GM12878 (cell line): ENCODE results near the gene CNIH2. TPM values are rescaled to one million over a fixed set of nuclear protein-coding genes. Genes with fewer than 3 reads are reported as not detected.

ENCODE experiments used
- BACH1 ChIP-seq: fragments of 450-650 bp; IDR thresholded peaks from 2 replicates; pipeline ENCODE4 v1.6.1; 2017; ENCODE audit warnings: mild to moderate bottlenecking, borderline replicate concordance
- BCL11A ChIP-seq: IDR thresholded peaks from 2 replicates; pipeline ENCODE4 v1.6.1; 2011; ENCODE audit warnings: low read depth, low read length
- BHLHE40 ChIP-seq, 2 experiments: fragments of 450-650 bp in 1 of 2; IDR thresholded peaks; 2 replicates each; pipeline ENCODE4 v1.6.1; 2011 to 2017; ENCODE audit warnings: low read depth in 2 of 2, borderline replicate concordance in 1 of 2, improper control_type of control experiment in 1 of 2, low read length in 1 of 2, mild to moderate bottlenecking in 1 of 2
- CBFB ChIP-seq: IDR thresholded peaks from 2 replicates; pipeline ENCODE4 v1.6.1; 2016; ENCODE audit warnings: antibody characterized with exemption, low read depth
- CBX3 ChIP-seq: fragments of 200-600 bp; sonication (generic); IDR thresholded peaks from 2 replicates; pipeline ENCODE4 v1.6.1; 2016; ENCODE audit warnings: low read depth, borderline replicate concordance
- CHD2 ChIP-seq: IDR thresholded peaks from 2 replicates; pipeline ENCODE4 v1.6.1; 2011; ENCODE audit warnings: low read depth, low read length, improper control_type of control experiment, borderline replicate concordance
- CHD4 ChIP-seq: fragments of 200-600 bp; sonication (generic); IDR thresholded peaks from 2 replicates; pipeline ENCODE4 v1.6.1; 2016; ENCODE audit warnings: mild to moderate bottlenecking
- CREB1 ChIP-seq: IDR thresholded peaks from 2 replicates; pipeline ENCODE4 v1.6.1; 2012; ENCODE audit warnings: low read depth, mild to moderate bottlenecking, inconsistent platforms
- EED ChIP-seq: sonication (generic); IDR thresholded peaks from 2 replicates; pipeline ENCODE4 v1.6.1; 2016; ENCODE audit warnings: antibody characterized with exemption, low read depth
- EZH2 ChIP-seq: IDR thresholded peaks from 2 replicates; pipeline ENCODE4 v1.6.1; 2012; ENCODE audit warnings: low read depth, mild to moderate bottlenecking, control low read depth, inconsistent platforms, low read length, borderline replicate concordance; ENCODE audit not compliant: control insufficient read depth
- MEF2A ChIP-seq: IDR thresholded peaks from 2 replicates; pipeline ENCODE4 v1.6.1; 2011; ENCODE audit warnings: low read depth, mild to moderate bottlenecking, low read length, moderate library complexity; ENCODE audit not compliant: insufficient read depth
- MEF2B ChIP-seq: fragments of 450-650 bp; IDR thresholded peaks from 2 replicates; pipeline ENCODE4 v1.6.1; 2018; ENCODE audit warnings: mild to moderate bottlenecking, moderate library complexity; ENCODE audit not compliant: partially characterized antibody, poor library complexity, severe bottlenecking
- MTA2 ChIP-seq: fragments of 450-650 bp; IDR thresholded peaks from 2 replicates; pipeline ENCODE4 v1.6.1; 2016; ENCODE audit warnings: low read depth, mild to moderate bottlenecking, moderate library complexity
- MYC ChIP-seq: IDR thresholded peaks from 2 replicates; pipeline ENCODE4 v1.6.1; 2011; ENCODE audit warnings: mild to moderate bottlenecking, low read length, moderate library complexity, inconsistent platforms; ENCODE audit not compliant: insufficient read depth, insufficient replicate concordance, insufficient read length, severe bottlenecking
- NBN ChIP-seq: fragments of 450-650 bp; IDR thresholded peaks from 2 replicates; pipeline ENCODE4 v1.6.1; 2016
- RBBP5 ChIP-seq: fragments of 200-600 bp; sonication (generic); conservative IDR thresholded peaks from 2 replicates; pipeline ENCODE4 v1.6.1; 2016
- RCOR1 ChIP-seq: conservative IDR thresholded peaks from 2 replicates; pipeline ENCODE4 v1.6.1; 2012; ENCODE audit warnings: low read depth, low read length, improper control_type of control experiment
- SKIL ChIP-seq: fragments of 450-650 bp; IDR thresholded peaks from 2 replicates; pipeline ENCODE4 v1.6.1; 2017; ENCODE audit warnings: mild to moderate bottlenecking, low read depth, inconsistent platforms; ENCODE audit not compliant: poor library complexity, severe bottlenecking
- SP1 ChIP-seq: IDR thresholded peaks from one replicate; pipeline ENCODE4 v1.6.1; 2011; ENCODE audit warnings: low read depth, low read length
- STAT3 ChIP-seq: IDR thresholded peaks from 2 replicates; pipeline ENCODE4 v1.6.1; 2011; ENCODE audit warnings: low read depth, low read length, improper control_type of control experiment
- TBL1XR1 ChIP-seq: IDR thresholded peaks from 2 replicates; pipeline ENCODE4 v1.6.1; 2012; ENCODE audit warnings: low read depth, low read length, improper control_type of control experiment
- TCF12 ChIP-seq: IDR thresholded peaks from 2 replicates; pipeline ENCODE4 v1.6.1; 2011; ENCODE audit warnings: low read depth, mild to moderate bottlenecking, low read length
- polyA plus RNA-seq, 11 experiments: library from polyadenylated mRNA; depleted of rRNA in 4 of 11; unstranded in 6 of 11; stranded (reverse) in 5 of 11; fragments of >200 nt; fragmentation: Nextera tagmentation in 4 of 11; fragmentation: Illumina TruSeq in 1 of 11; extraction: Ambion mirVana in 4 of 11; extraction: Trizol in 1 of 11; gene quantifications; 1 replicate in 1 of 11; 2 replicates in 10 of 11; pipeline versions ENCODE4 v1.2.1 to v1.2.3, GENCODE V29; 2011 to 2016; ENCODE audit warnings: inconsistent platforms in 2 of 11, missing spikeins in 2 of 11, low read depth in 1 of 11
- total RNA-seq, 4 experiments: library from RNA; depleted of rRNA in 3 of 4; stranded (reverse); fragments of >200 nt in 3 of 4; fragmentation: Illumina TruSeq in 1 of 4; extraction: Trizol in 1 of 4; gene quantifications; 2 replicates each; pipeline versions ENCODE4 v1.2.1 to v1.2.3, GENCODE V29; 2013 to 2021
- TF ChIP-seq, protein P1 (sequence below): IDR thresholded peaks from 2 replicates; pipeline ENCODE4 v1.6.1; 2012; ENCODE audit warnings: mild to moderate bottlenecking, low read depth, low read length
- TF ChIP-seq, protein P2 (sequence below): IDR thresholded peaks from 2 replicates; pipeline ENCODE4 v1.6.1; 2011; ENCODE audit warnings: low read depth, low read length, improper control_type of control experiment, borderline replicate concordance

The CNIH2 gene
- total and polyA plus RNA-seq, 10 of the 15 experiments (the other 5 are each of a cell fraction or from before 2014, with no cell fraction given) = 0.07 to 1.3 (median 0.68) TPM; not detected in 2

DNA sequence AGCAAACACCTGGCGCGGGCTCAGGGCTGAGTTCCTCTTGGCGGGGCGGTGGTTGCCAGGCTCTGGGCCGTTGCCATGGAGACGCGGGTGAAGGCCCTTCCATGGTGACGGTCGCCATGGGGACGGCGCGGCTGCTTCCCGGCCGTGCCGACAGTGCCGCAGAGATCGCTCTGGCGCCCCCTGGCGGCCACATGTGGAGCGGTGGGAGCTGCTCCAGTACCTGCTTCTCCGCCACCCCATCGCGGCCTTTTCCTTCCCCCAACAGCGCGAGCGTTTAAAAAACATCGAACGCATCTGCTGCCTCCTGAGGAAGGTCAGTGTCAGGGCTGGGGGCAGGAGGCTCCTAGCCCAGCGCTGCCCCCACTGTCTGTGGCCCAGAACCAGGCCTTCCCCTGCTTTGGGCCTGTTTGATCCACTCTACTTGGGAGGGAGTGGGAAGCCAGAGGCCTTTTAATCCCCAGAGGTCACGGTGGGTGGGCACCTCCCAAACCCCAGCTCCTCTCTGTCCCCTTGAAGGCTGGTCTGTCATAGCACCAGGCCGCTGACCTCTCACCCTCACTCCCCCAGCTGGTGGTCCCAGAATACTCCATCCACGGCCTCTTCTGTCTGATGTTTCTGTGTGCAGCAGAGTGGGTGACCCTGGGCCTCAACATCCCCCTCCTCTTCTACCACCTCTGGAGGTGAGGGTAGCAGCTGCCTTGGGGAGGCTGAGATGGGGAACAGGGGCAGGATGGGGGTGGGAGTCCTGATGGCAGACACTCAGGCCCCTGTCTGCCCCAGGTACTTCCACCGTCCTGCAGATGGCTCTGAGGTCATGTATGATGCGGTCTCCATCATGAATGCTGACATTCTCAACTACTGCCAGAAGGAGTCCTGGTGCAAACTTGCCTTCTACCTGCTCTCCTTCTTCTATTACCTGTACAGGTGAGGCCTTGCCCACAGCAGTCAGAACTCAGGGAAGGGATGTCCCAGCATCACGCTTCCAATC, 4.8 kb downstream of the CNIH2 start (continued):
- TF ChIP-seq, protein P1, sequence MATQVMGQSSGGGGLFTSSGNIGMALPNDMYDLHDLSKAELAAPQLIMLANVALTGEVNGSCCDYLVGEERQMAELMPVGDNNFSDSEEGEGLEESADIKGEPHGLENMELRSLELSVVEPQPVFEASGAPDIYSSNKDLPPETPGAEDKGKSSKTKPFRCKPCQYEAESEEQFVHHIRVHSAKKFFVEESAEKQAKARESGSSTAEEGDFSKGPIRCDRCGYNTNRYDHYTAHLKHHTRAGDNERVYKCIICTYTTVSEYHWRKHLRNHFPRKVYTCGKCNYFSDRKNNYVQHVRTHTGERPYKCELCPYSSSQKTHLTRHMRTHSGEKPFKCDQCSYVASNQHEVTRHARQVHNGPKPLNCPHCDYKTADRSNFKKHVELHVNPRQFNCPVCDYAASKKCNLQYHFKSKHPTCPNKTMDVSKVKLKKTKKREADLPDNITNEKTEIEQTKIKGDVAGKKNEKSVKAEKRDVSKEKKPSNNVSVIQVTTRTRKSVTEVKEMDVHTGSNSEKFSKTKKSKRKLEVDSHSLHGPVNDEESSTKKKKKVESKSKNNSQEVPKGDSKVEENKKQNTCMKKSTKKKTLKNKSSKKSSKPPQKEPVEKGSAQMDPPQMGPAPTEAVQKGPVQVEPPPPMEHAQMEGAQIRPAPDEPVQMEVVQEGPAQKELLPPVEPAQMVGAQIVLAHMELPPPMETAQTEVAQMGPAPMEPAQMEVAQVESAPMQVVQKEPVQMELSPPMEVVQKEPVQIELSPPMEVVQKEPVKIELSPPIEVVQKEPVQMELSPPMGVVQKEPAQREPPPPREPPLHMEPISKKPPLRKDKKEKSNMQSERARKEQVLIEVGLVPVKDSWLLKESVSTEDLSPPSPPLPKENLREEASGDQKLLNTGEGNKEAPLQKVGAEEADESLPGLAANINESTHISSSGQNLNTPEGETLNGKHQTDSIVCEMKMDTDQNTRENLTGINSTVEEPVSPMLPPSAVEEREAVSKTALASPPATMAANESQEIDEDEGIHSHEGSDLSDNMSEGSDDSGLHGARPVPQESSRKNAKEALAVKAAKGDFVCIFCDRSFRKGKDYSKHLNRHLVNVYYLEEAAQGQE = no peak
- no peak for TF ChIP-seq MTA2
- peak; percentile 43; the same call in 1 of the 2 replicates for TF ChIP-seq MEF2A
- no peak for TF ChIP-seq BCL11A
- TF ChIP-seq RCOR1 = peak; percentile 76; the same call in 1 of the 2 replicates
- no peak for TF ChIP-seq MYC
- TF ChIP-seq EZH2 = no peak
- TF ChIP-seq BACH1 = peak; percentile 81
- TF ChIP-seq NBN = 0 out of 2 replicates have a peak, but pooled peaks have one; percentile 30
- TF ChIP-seq RBBP5 = no peak
- no peak for TF ChIP-seq CBFB
- peak; percentile 42 for TF ChIP-seq SP1
- TF ChIP-seq TCF12 = 0 out of 2 replicates have a peak, but pooled peaks have one; percentile 57
- peak; percentile 95 for TF ChIP-seq MEF2B
- TF ChIP-seq BHLHE40 (IDR thresholded peaks at IDR 0.05; ENCODE audit: borderline replicate concordance in 1 of 2, low read depth in 2 of 2, low read length in 1 of 2) = peak; percentile 70 to 84; a peak in 3 of 4 replicates
- no peak for TF ChIP-seq CBX3
- no peak for TF ChIP-seq STAT3
- no peak for TF ChIP-seq SKIL
- TF ChIP-seq TBL1XR1 = no peak
- TF ChIP-seq, protein P2, sequence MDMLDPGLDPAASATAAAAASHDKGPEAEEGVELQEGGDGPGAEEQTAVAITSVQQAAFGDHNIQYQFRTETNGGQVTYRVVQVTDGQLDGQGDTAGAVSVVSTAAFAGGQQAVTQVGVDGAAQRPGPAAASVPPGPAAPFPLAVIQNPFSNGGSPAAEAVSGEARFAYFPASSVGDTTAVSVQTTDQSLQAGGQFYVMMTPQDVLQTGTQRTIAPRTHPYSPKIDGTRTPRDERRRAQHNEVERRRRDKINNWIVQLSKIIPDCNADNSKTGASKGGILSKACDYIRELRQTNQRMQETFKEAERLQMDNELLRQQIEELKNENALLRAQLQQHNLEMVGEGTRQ = no peak
- TF ChIP-seq EED = no peak
- peak; percentile 42; the same call in 1 of the 2 replicates for TF ChIP-seq CREB1
- TF ChIP-seq CHD2 = peak; percentile 70
- TF ChIP-seq CHD4 = no peak
